Activated CD4-positive, CD25-positive, alpha-beta regulatory T cell treated with anti-CD3 and anti-CD28 coated beads, Interleukin-2, amount 50 U/mL, for 72 hours (primary cell): ENCODE measurements around the gene CIRBP.
"Not testable (repeated sequence)": the region's sequence is repeated elsewhere in the genome, so short reads cannot be mapped to it uniquely, and the experiment has no call there.

Source experiments
- DNase-seq: peaks from one replicate; pipeline ENCODE4 v3.0.0; 2021

CIRBP gene

GRCh38 chr19:1245494-1246264 lies 23.5 kb upstream of the CIRBP start:
- DNase-seq, result no peak

DNA sequence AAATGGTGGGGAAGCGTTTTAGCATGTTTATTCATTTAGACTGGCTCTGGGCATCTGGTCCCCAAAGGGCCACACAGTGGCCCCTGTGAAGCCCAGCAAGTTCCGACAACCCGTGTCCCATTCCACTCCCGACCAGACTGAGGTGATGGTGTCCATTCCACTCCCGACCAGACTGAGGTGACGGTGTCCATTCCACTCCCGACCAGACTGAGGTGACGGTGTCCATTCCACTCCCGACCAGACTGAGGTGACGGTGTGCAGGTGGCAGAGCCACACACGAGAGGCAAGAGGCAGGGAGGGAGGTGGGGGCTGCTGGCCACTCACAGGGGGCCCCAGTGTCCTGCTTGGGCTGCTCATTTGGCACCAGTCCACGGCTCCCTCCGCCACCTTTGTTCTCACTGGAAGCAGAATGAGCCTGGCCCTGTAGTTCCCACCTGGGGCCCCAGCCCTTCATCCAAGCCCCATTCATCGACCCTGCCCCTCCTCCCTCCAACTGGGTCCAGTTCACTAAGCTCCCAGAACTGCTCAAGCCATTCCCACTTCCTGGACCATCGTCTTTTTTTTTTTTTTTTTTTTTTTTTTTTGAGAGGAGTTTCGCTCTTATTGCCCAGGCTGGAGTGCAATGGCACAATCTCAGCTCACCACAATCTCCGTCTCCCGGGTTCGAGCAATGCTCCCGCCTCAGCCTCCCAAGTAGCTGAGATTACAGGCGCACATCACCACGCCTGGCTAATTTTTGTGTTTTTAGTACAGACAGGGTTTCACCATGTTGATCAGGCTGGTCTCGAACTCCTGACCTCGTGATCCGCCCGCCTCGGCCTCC lies 22.7 kb upstream of the CIRBP start:
- not testable (repeated sequence) for DNase-seq

- DNase-seq, result no peak
These were observed 21.4 kb upstream of the CIRBP start for GRCh38 chr19:1247748-1248138.

- peak; percentile 79 for DNase-seq
These were observed 20.9 kb upstream of the CIRBP start, which contains the start of gene MIDN for GRCh38 chr19:1248139-1248785. MIDN (plus strand) TSS chr19:1248583; CDS start chr19:1250297, 1,714 bp downstream.

DNA sequence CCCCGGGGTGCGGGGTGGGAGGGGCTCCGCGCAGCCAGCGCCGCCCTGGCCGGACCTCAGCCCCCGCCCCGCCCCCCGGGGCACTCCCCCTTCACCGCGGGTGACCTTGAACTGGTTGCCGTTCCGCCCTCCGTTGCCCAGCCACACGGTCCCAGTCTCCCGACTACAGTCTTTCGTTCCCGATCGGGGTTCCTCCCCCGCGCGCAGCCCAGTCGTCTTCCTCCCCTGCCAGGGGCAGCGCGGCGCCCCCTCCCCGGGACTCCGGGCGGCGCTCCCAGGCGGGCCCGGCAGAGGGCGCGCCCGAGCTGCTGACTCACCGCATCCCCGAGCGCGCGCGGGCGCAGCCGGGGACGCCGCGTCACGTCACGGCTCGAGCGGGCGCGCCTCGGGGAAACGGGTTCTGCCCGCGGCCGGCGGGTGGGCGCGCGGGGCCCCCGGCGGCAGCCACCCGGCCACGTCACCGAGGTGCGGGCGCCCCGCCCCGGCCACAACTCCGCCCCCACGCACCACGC lies 20.3 kb upstream of the CIRBP start:
- peak; percentile 89 for DNase-seq

DNA sequence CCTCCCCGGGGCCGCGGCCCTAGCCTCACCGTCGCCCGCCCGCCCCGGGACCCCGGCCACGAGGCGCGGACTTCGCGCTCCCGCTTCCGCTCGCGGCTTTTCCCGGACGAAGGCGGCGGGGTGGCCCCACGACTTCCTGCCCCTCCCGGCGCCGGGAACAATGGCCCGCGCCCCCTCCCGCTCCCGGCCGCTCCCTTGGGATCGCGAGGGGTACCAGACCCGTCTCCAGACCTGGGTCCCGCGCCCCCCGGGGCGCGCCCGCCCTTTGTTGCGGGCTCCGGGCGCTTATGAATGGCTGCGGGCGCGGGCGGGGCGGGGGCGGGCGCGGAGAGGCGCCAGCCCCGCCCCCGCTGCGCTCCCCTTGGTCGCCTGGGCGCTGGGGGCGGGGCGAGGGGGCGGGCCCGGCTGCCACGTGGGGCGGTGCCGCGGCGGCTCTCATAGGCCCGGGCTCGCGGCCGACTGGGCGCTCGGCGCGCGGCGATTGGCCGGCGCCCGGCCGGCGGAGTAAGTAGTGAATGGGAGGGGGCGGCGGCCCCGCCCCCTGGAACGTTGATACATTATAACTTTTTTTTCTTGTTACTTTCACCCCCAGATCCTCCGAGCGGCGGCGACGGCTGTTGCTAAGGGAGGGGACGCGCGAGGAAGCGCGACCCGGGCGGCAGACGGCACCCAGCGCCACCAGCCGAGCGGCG lies 19.7 kb upstream of the CIRBP start:
- peak; percentile 90 for DNase-seq

- DNase-seq, result no peak
These were observed 19.1 kb upstream of the CIRBP start for GRCh38 chr19:1249990-1250436.

DNA sequence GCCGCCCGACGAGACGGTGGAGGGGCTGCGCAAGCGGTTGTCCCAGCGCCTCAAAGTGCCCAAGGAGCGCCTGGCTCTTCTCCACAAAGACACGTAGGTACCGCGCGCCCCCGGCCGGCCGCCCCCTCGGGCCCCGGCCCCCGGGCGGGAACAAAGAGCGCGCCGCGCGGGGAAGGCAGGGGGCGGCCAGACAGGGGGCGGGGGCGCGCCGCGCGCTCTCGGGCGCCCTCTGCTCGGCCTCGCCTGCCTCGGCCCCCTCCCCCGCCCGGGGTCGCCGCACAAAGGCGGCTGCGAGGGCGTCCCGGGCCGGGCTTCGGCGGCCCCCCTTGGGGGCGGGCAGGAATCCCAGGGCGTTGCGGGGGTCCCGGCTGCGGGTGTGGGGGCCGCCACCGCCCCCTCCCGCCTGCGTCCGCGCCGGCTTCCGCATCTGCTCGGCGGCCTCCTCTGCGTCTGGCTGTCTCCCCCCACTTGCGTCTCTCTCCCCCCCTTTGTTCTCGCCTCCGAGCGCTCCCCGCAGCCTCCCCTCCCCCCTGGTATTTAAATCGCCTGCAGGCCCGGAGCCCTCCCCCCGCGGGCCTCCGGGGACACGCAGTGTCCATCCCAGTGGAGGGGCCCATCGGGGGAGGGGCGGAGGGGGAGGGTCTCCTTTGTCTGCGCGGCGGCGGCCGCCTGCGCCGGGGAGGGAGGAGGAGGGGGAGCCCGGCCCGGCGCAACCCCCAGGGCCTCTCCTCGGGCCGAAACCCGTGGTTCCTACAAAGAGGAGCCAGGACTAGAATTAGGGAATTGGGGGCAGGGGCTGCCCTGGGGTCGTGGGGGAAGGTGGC lies 18.5 kb upstream of the CIRBP start:
- no peak for DNase-seq

GRCh38 chr19:1251330-1252220 lies 17.6 kb upstream of the CIRBP start:
- peak; percentile 60 for DNase-seq

DNA sequence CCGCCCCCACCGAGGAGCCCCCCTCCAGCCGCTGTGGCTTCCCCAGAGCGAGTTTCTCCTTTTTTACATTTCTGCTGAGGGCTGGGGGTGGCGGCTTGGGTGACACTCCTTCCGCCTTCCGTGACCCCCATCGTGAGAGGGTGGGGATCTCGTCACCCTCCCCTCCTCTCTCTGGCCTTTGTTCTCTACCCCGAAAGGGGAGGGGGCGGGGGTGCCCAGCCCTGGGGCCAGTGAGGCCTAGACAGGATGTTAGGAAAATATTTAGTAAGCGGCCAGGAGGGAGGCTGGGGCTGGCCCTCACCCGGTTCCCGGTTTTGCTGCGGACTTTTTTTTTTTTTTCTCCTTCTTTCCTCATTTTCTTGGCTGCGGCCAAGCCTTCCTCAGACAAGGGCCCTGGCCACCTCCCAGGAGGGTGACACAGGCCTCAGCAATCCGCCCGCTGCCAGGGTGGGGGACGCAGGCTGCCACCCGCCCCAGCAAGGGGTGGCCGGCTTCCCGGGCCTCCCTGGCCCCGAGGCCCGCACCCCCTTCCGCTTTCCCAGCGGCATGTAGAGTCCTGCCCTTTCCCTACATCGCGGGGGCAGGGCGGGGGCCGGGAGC lies 16.8 kb upstream of the CIRBP start:
- DNase-seq, result peak; percentile 65

DNA sequence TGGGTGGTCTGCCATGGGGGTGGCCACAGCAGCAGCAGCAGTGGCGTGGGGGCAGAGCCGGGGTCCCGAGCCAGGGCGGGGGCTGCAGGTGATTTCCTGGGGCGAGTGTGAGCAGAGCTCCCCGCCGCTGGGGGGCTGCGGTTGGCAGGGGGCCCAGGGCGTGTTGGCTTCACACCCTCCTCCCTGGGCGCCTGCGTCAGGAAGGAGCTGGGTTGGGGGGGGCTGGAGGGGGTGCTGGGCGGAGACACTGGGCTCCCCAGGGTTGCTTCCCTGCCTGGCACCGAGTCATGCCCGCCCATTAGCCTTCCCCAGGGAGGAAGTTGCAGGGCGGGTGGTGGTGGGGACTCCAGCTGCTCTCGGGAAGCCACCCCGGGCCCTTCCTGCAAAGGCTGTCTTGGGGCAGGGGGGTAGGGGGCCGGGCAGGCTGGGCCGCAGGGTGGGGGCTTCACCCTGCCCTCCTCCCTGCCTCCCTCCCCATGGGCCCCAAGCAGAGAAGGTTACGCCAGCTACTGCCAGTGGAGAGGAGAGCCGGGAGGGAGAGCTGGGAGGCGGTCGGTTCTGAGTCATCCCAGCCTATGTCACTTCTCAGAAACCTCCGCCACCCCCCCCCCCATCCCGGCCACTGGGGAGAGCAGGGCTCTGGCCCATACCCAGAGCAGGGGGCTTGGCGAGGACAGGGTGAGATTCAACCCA lies 16.2 kb upstream of the CIRBP start:
- peak; percentile 64 for DNase-seq

GRCh38 chr19:1253514-1254080 lies 15.5 kb upstream of the CIRBP start:
- no peak for DNase-seq

DNA sequence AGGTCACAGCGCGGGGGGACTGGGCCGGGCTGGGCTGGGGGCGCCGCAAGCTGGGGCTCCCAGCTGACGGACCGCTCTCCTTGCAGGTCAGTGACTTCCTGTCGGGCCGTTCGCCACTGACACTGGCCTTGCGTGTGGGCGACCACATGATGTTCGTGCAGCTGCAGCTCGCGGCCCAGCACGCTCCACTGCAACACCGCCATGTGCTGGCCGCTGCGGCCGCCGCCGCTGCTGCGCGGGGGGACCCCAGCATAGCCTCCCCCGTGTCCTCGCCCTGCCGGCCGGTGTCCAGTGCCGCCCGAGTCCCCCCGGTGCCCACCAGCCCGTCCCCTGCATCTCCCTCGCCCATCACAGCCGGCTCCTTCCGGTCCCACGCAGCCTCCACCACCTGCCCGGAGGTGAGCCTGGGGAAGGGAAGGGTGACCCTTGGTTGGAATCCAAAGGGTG lies 15.0 kb upstream of the CIRBP start:
- no peak for DNase-seq

- no peak for DNase-seq
These were observed 14.5 kb upstream of the CIRBP start for GRCh38 chr19:1254530-1255185.

DNA sequence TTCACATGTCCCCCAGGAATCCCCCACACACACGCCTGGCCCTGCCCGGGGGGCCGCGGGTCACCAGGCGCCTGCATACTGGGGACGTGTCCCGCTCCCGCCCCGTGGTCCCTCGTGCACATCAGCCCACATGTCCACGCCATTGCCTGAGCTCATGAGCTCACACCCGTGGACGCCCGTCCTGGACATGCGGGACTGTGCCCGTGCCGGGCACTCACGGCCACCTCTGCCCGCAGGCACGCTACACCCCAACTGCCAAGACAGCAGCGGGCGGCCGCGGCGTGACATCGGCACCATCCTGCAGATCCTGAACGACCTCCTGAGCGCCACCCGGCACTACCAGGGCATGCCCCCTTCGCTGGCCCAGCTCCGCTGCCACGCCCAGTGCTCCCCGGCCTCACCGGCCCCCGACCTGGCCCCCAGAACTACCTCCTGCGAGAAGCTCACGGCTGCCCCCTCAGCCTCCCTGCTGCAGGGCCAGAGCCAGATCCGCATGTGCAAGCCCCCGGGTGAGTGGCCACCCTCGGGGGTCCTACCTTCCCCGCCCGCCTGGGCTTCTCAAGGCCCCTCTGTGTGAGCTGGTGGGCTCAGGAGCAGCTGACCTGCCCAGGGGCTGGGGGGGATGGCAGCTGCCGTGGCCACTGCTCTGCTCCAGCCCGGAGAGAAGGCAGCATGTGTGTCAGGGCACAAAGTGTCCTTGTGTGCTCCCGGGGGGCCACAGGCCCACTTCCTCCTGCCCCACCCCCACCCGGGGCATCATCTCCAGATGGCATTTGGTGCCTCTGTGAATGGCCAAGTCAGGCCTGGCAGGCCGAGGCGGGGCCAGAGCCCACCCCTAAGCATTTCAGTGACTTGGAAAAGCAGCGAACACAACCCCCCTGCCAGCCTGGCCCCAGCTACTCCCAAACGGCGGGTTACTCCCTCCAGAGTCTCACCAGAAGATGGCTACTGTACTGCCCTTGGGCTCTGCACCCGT lies 13.7 kb upstream of the CIRBP start:
- no peak for DNase-seq

DNA sequence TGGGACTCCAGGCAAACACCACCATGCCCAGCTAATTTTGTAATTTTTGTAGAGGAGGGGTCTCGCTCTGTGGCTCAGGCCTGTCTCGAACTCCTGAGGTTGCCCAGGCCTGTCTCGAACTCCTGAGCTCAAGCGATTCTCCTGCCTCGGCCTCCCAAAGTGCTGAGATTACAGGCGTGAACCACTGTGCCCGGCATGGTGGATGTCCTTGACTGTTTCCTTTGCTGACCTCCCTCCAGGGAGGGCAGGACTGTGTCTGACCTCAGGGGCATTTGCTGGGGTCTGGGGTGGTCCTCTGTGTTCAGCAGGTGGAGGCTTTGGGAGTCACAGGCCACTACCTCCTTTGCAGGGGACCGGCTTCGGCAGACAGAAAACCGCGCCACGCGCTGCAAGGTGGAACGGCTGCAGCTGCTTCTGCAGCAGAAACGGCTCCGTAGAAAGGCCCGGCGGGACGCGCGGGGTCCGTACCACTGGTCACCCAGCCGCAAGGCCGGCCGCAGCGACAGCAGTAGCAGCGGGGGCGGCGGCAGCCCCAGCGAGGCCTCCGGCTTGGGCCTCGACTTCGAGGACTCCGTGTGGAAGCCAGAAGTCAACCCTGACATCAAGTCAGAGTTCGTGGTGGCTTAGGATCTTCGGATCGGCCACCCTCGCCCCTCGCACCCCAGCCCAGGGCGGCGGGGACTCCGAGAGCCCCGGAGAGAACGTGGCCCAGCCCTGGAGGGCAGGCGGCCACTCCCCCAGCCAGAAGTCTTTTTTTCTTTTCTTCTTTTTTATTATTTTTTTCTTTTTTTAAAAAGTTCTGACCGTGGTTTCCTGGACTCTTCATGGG lies 12.3 kb upstream of the CIRBP start:
- DNase-seq, result no peak
